Bronchial smooth muscle cell (primary cell): ENCODE measurements around the gene ATP8B1. TPM values are rescaled to one million over a fixed set of nuclear protein-coding genes. Genes with fewer than 3 reads are reported as not detected.

Experiments used
- total RNA-seq: library from RNA; depleted of rRNA; stranded (reverse); fragments of >200 nt; gene quantifications from 2 replicates; pipeline ENCODE4 v1.2.1, GENCODE V29; 2014

The ATP8B1 gene
- 10.6 and 15.5 TPM in 2 replicates for total RNA-seq

GRCh38 chr18:57803103-57803969 lies at the start of gene ATP8B1:
Gene ATP8B1 (minus strand): TSS chr18:57803315. CDS start chr18:57731807, 71,508 bp downstream.

Other genes starting within 250 kb of the ATP8B1 start
- 26.2 and 29.7 TPM in 2 replicates for gene FECH, start 216.6 kb downstream of the ATP8B1 start, total RNA-seq
- gene NARS1, start 181.5 kb downstream of the ATP8B1 start, total RNA-seq = 136 and 184 TPM in 2 replicates
- gene NEDD4L, start 240.9 kb upstream of the ATP8B1 start, total RNA-seq = 0.95 and 14.6 TPM in 2 replicates